Breast epithelium (tissue), 3 donors: Measurements from ENCODE around the gene RCOR1.

Experiments used
- CTCF ChIP-seq, 3 donors: fragments of 450-650 bp; IDR thresholded peaks; one replicate each; pipeline ENCODE4 v1.5.1; 2016 to 2017; ENCODE audit warnings: antibody characterized with exemption in 3 of 3, mild to moderate bottlenecking in 3 of 3, moderate library complexity in 3 of 3
- POLR2AphosphoS5 ChIP-seq, 3 donors: sonication (generic); formaldehyde crosslinking; IDR thresholded peaks; one replicate each; pipeline ENCODE4 v1.6.1; 2017; ENCODE audit warnings: antibody characterized with exemption in 3 of 3

GRCh38 chr14:102750376-102750775, 157.9 kb downstream of the RCOR1 start:
- TF ChIP-seq CTCF (IDR thresholded peaks at IDR 0.05) = no peak
- TF ChIP-seq POLR2AphosphoS5 (IDR thresholded peaks at IDR 0.05) = no peak
